H1 (cell line): ENCODE measurements around the gene EXOSC6. TPM values are rescaled to one million over a fixed set of nuclear protein-coding genes. Genes with fewer than 3 reads are reported as not detected.

ENCODE experiments used
- ATF2 ChIP-seq: IDR thresholded peaks from 2 replicates; pipeline ENCODE4 v1.6.1; 2012; ENCODE audit warnings: low read length, inconsistent platforms
- BACH1 ChIP-seq: IDR thresholded peaks from 2 replicates; pipeline ENCODE4 v1.6.1; 2012; ENCODE audit warnings: low read length, improper control_type of control experiment
- BRCA1 ChIP-seq: IDR thresholded peaks from 2 replicates; pipeline ENCODE4 v1.6.1; 2012; ENCODE audit warnings: low read depth, low read length, improper control_type of control experiment
- CHD2 ChIP-seq: IDR thresholded peaks from 2 replicates; pipeline ENCODE4 v1.6.1; 2012; ENCODE audit warnings: low read length, improper control_type of control experiment
- CREB1 ChIP-seq: IDR thresholded peaks from 2 replicates; pipeline ENCODE4 v1.6.1; 2012; ENCODE audit warnings: inconsistent platforms
- E2F6 ChIP-seq: IDR thresholded peaks from 2 replicates; pipeline ENCODE4 v1.6.1; 2012; ENCODE audit warnings: inconsistent platforms
- FOSL1 ChIP-seq: IDR thresholded peaks from 2 replicates; pipeline ENCODE4 v1.6.1; 2011; ENCODE audit warnings: mild to moderate bottlenecking, low read depth, low read length, moderate library complexity; ENCODE audit not compliant: insufficient read depth
- GABPA ChIP-seq: IDR thresholded peaks from 2 replicates; pipeline ENCODE4 v1.6.1; 2011; ENCODE audit warnings: mild to moderate bottlenecking, low read length, moderate library complexity, borderline replicate concordance; ENCODE audit not compliant: insufficient read depth
- GTF2F1 ChIP-seq: IDR thresholded peaks from 2 replicates; pipeline ENCODE4 v1.6.1; 2012; ENCODE audit warnings: low read depth, low read length, improper control_type of control experiment, borderline replicate concordance
- HDAC2 ChIP-seq, 2 experiments: fragments of 300-600 bp in 1 of 2; sonication (generic) in 1 of 2; IDR thresholded peaks; 2 replicates each; pipeline ENCODE4 v1.6.1; 2011 to 2012; ENCODE audit warnings: low read depth in 2 of 2, low read length in 2 of 2, mild to moderate bottlenecking in 2 of 2, moderate library complexity in 2 of 2, borderline replicate concordance in 1 of 2, inconsistent platforms in 1 of 2
- JUN ChIP-seq: IDR thresholded peaks from 2 replicates; pipeline ENCODE4 v1.6.1; 2011; ENCODE audit warnings: low read depth, mild to moderate bottlenecking, improper control_type of control experiment, low read length
- JUND ChIP-seq: IDR thresholded peaks from 2 replicates; pipeline ENCODE4 v1.6.1; 2011; ENCODE audit warnings: mild to moderate bottlenecking, improper control_type of control experiment, low read length
- KDM4A ChIP-seq: IDR thresholded peaks from one replicate; pipeline ENCODE4 v1.7.1; 2012; ENCODE audit warnings: low read depth, mild to moderate bottlenecking, moderate library complexity, low read length, inconsistent platforms; ENCODE audit not compliant: severe bottlenecking
- MAX ChIP-seq: IDR thresholded peaks from 2 replicates; pipeline ENCODE4 v1.6.1; 2012; ENCODE audit warnings: inconsistent platforms
- PHF8 ChIP-seq: fragments of 200-600 bp; sonication (generic); conservative IDR thresholded peaks from 2 replicates; pipeline ENCODE4 v1.7.1; 2012; ENCODE audit warnings: low read depth, mild to moderate bottlenecking, inconsistent platforms, low read length, moderate library complexity
- RFX5 ChIP-seq: IDR thresholded peaks from 2 replicates; pipeline ENCODE4 v1.6.1; 2011; ENCODE audit warnings: low read depth, low read length, improper control_type of control experiment, borderline replicate concordance
- RNF2 ChIP-seq: fragments of 200-900, 300-1000 bp; sonication (generic); IDR thresholded peaks from 2 replicates; pipeline ENCODE4 v1.7.1; 2016; ENCODE audit warnings: borderline replicate concordance, low read depth, mild to moderate bottlenecking, antibody characterized with exemption, low read length; ENCODE audit not compliant: poor library complexity, severe bottlenecking; ENCODE audit errors: missing control alignments
- TAF7 ChIP-seq: optimal IDR thresholded peaks from 2 replicates; pipeline ENCODE3; 2011; ENCODE audit warnings: low read depth, mild to moderate bottlenecking, inconsistent platforms, low read length, moderate library complexity, borderline replicate concordance
- YY1 ChIP-seq: IDR thresholded peaks from 2 replicates; pipeline ENCODE4 v1.6.1; 2011; ENCODE audit warnings: low read depth, mild to moderate bottlenecking, low read length
- polyA plus RNA-seq, 7 experiments: library from polyadenylated mRNA; depleted of rRNA in 3 of 7; stranded (reverse) in 5 of 7; unstranded in 2 of 7; fragments of >200 nt in 5 of 7; fragments of 200-250 nt in 2 of 7; gene quantifications; 1 replicate in 5 of 7; 2 replicates in 1 of 7; 4 replicates in 1 of 7; pipeline versions ENCODE4 v1.2.1 to v1.2.3, GENCODE V29; 2011 to 2013; ENCODE audit warnings: missing spikeins in 2 of 7, mixed read lengths in 2 of 7
- total RNA-seq: library from RNA; stranded (reverse); fragmentation: NEBNext Ultra II Directional; extraction: Animal tissue kit (Norgen Biotek cat#: 25700); gene quantifications from 2 replicates; pipeline ENCODE4 v1.2.1, GENCODE V29; 2021

EXOSC6 gene
- total and polyA plus RNA-seq, 2 of the 8 experiments (the other 6 are each of a cell fraction or from before 2014, with no cell fraction given): 9.7 to 22.5 TPM

GRCh38 chr16:70298988-70299938 lies 47.5 kb upstream of the EXOSC6 start, which contains the start of gene DDX19B (continued):
- TF ChIP-seq E2F6 (no peak), ATF2 (no peak; the same call in 1 of the 2 replicates), CREB1 (peak; percentile 97), BRCA1 (0 out of 2 replicates have a peak, but pooled peaks have one; percentile 11), RFX5 (no peak), TAF7 (peak; percentile 62), RNF2 (no peak), GABPA (peak; percentile 62; the same call in 1 of the 2 replicates), YY1 (no peak), CHD2 (no peak), JUN (no peak), FOSL1 (no peak), MAX (peak; percentile 75), BACH1 (peak; percentile 71), HDAC2 (IDR thresholded peaks at IDR 0.05; ENCODE audit: borderline replicate concordance in 1 of 2, low read depth in 2 of 2, low read length in 2 of 2) (peak; percentile 59 to 97), JUND (no peak), KDM4A (peak; percentile 96), PHF8 (peak; percentile 99), GTF2F1 (no peak)
